Measurements from ENCODE around the gene KAZN.

Gene KAZN

GRCh38 chr1:14827870-14828269, 229.4 kb downstream of the KAZN start:
- no peak for DNase-seq (ENCODE audit: low spot score)

- no peak for DNase-seq (ENCODE audit: low spot score)
Measured at GRCh38 chr1:14828665-14829064, 230.2 kb downstream of the KAZN start.

GRCh38 chr1:14835725-14836124, 237.2 kb downstream of the KAZN start:
- no peak for DNase-seq (ENCODE audit: low spot score)

GRCh38 chr1:14836426-14837140, 238.1 kb downstream of the KAZN start:
- no peak for DNase-seq (ENCODE audit: low spot score)

- no peak for DNase-seq (ENCODE audit: low spot score)
Measured at GRCh38 chr1:14840374-14840773, 241.9 kb downstream of the KAZN start.

GRCh38 chr1:14841456-14841855, 243.0 kb downstream of the KAZN start:
- DNase-seq (ENCODE audit: low spot score): no peak

GRCh38 chr1:14841951-14842350, 243.5 kb downstream of the KAZN start:
- DNase-seq (ENCODE audit: low spot score): no peak

- no peak for DNase-seq (ENCODE audit: low spot score)
Measured at GRCh38 chr1:14842361-14842760, 243.9 kb downstream of the KAZN start.

GRCh38 chr1:14842891-14843290, 244.4 kb downstream of the KAZN start:
- no peak for DNase-seq (ENCODE audit: low spot score)

- DNase-seq (ENCODE audit: low spot score): no peak
Measured at GRCh38 chr1:14843525-14843924, 245.0 kb downstream of the KAZN start.

GRCh38 chr1:14844356-14844755, 245.9 kb downstream of the KAZN start:
- no peak for DNase-seq (ENCODE audit: low spot score)

- DNase-seq (ENCODE audit: low spot score): no peak
Measured at GRCh38 chr1:14844923-14845617, 246.6 kb downstream of the KAZN start.

- DNase-seq (ENCODE audit: low spot score): no peak
Measured at GRCh38 chr1:14845851-14846250, 247.4 kb downstream of the KAZN start.

- no peak for DNase-seq (ENCODE audit: low spot score)
Measured at GRCh38 chr1:14846688-14847087, 248.2 kb downstream of the KAZN start.

GRCh38 chr1:14848203-14848602, 249.7 kb downstream of the KAZN start:
- DNase-seq (ENCODE audit: low spot score): no peak

GRCh38 chr1:14848625-14849024, 250.1 kb downstream of the KAZN start:
- DNase-seq (ENCODE audit: low spot score): no peak

- DNase-seq (ENCODE audit: low spot score): no peak
Measured at GRCh38 chr1:14849038-14849437, 250.6 kb downstream of the KAZN start.

- peak; percentile 22 for DNase-seq (ENCODE audit: low spot score)
Measured at GRCh38 chr1:14850563-14850962, 252.1 kb downstream of the KAZN start.

- no peak for DNase-seq (ENCODE audit: low spot score)
Measured at GRCh38 chr1:14851760-14852159, 253.3 kb downstream of the KAZN start.

- DNase-seq (ENCODE audit: low spot score): no peak
Measured at GRCh38 chr1:14852291-14852690, 253.8 kb downstream of the KAZN start.

- DNase-seq (ENCODE audit: low spot score): no peak
Measured at GRCh38 chr1:14853518-14853917, 255.0 kb downstream of the KAZN start.

- DNase-seq (ENCODE audit: low spot score): no peak
Measured at GRCh38 chr1:14855268-14855667, 256.8 kb downstream of the KAZN start.

- DNase-seq (ENCODE audit: low spot score): no peak
Measured at GRCh38 chr1:14855801-14856200, 257.3 kb downstream of the KAZN start.
